Smooth muscle cell (in vitro differentiated cells): ENCODE data around the gene TNFRSF14. TPM values are rescaled to one million over a fixed set of nuclear protein-coding genes. Genes with fewer than 3 reads are reported as not detected.

Experiments used
- DNase-seq: peaks from one replicate; lab custom pipeline; 2025; ENCODE audit not compliant: unreplicated experiment; lab: John Stamatoyannopoulos, UW
- H2AFZ ChIP-seq: fragments of 200-600 bp; sonication (generic); 2 replicates; pipeline ENCODE4 v1.6.0; 2016; ENCODE audit warnings: antibody characterized with exemption, low read depth, mild to moderate bottlenecking
- H3F3A ChIP-seq: fragments of 200-600 bp; sonication (generic); 2 replicates; pipeline ENCODE4 v1.6.0; 2017; ENCODE audit warnings: antibody characterized with exemption, low read depth
- H3K27ac ChIP-seq: fragments of 200-600 bp; sonication (generic); 2 replicates; pipeline ENCODE4 v1.5.1; 2016; ENCODE audit warnings: low read depth, mild to moderate bottlenecking
- H3K27me3 ChIP-seq: fragments of 200-600 bp; sonication (generic); 2 replicates; pipeline ENCODE4 v1.6.1; 2016; ENCODE audit warnings: low read depth, mild to moderate bottlenecking
- H3K36me3 ChIP-seq: fragments of 200-600 bp; sonication (generic); 2 replicates; pipeline ENCODE4 v1.5.1; 2016; ENCODE audit warnings: low read depth
- H3K4me1 ChIP-seq: fragments of 200-600 bp; sonication (generic); 2 replicates; pipeline ENCODE4 v1.5.1; 2016; ENCODE audit warnings: low read depth
- H3K4me2 ChIP-seq: fragments of 200-600 bp; sonication (generic); 2 replicates; pipeline ENCODE4 v1.6.0; 2016; ENCODE audit warnings: mild to moderate bottlenecking
- H3K4me3 ChIP-seq: fragments of 200-600 bp; sonication (generic); 2 replicates; pipeline ENCODE4 v1.5.1; 2016; ENCODE audit warnings: mild to moderate bottlenecking
- H3K79me2 ChIP-seq: fragments of 200-600 bp; sonication (generic); 2 replicates; pipeline ENCODE4 v1.6.0; 2016; ENCODE audit warnings: low read depth, mild to moderate bottlenecking
- H3K9ac ChIP-seq: fragments of 200-600 bp; sonication (generic); 2 replicates; pipeline ENCODE4 v1.6.0; 2016; ENCODE audit warnings: low read depth
- H3K9me3 ChIP-seq: fragments of 200-600 bp; sonication (generic); replicated peaks from 2 replicates; pipeline ENCODE4 v1.5.1; 2016; ENCODE audit warnings: low read depth
- H4K20me1 ChIP-seq: fragments of 200-600 bp; sonication (generic); 2 replicates; pipeline ENCODE4 v1.6.0; 2016; ENCODE audit warnings: low read depth
- CTCF ChIP-seq: fragments of 200-600 bp; sonication (generic); IDR thresholded peaks from 2 replicates; pipeline ENCODE4 v1.5.1; 2017; ENCODE audit warnings: borderline replicate concordance, mild to moderate bottlenecking, antibody characterized with exemption; ENCODE audit not compliant: insufficient read depth, poor library complexity, severe bottlenecking
- WGBS: methylation state at CpG from one replicate; pipeline ENCODE4 v1.1.7; 2016; ENCODE audit warnings: low lambda C conversion rate; 5-methylcytosine and 5-hydroxymethylcytosine counted together
- polyA plus RNA-seq: library from polyadenylated mRNA; unstranded; fragments of >200 nt; fragmentation: Nextera tagmentation; extraction: Ambion mirVana; gene quantifications from 2 replicates; pipeline ENCODE4 v1.2.1, GENCODE V29; 2016
- total RNA-seq: library from RNA; depleted of rRNA; stranded (reverse); fragments of >200 nt; gene quantifications from 2 replicates; pipeline ENCODE4 v1.2.3, GENCODE V29; 2014

Gene TNFRSF14
- total and polyA plus RNA-seq, 2 experiments from 2014 or later, result not detected

- Histone ChIP-seq H2AFZ (no peak overlapping the region), H3K4me3 (no peak overlapping the region), H3K27me3 (no peaks in the 10 kb centered on the region), H3F3A (no peaks in the 10 kb centered on the region), H3K9ac (no peak overlapping the region), H3K9me3 (no peaks in the 10 kb centered on the region), H3K27ac (no peak overlapping the region), H3K4me1 (peaks cover 9% of the 10 kb centered on the region), H3K79me2 (no peaks in the 10 kb centered on the region), H4K20me1 (no peaks in the 10 kb centered on the region), H3K36me3 (no peaks in the 10 kb centered on the region), H3K4me2 (no peak overlapping the region)
- no peak for DNase-seq
- TF ChIP-seq CTCF, result no peak
- 77% methylated on average over 7 of the region's 7 CpGs for WGBS
Measured at GRCh38 chr1:2582391-2582790, 26.2 kb downstream of the TNFRSF14 start.

- no peak overlapping the region for H3K27ac ChIP-seq
Measured at GRCh38 chr1:2583331-2583791, 27.2 kb downstream of the TNFRSF14 start.

GRCh38 chr1:2583871-2584351 is 27.7 kb downstream of the TNFRSF14 start:
- H3K27me3 ChIP-seq, result no peaks in the 10 kb centered on the region
- 82% methylated on average over 14 of the region's 14 CpGs for WGBS
- H3K36me3 ChIP-seq, result no peaks in the 10 kb centered on the region
- no peak for DNase-seq
- no peaks in the 10 kb centered on the region for H3F3A ChIP-seq
- peaks cover 14% of the 10 kb centered on the region for H3K4me1 ChIP-seq
- no peak overlapping the region for H2AFZ ChIP-seq
- no peak for TF ChIP-seq CTCF
- H4K20me1 ChIP-seq, result no peaks in the 10 kb centered on the region
- H3K79me2 ChIP-seq, result no peaks in the 10 kb centered on the region
- H3K27ac ChIP-seq, result no peak overlapping the region
- H3K4me3 ChIP-seq, result no peak overlapping the region
- no peak overlapping the region for H3K4me2 ChIP-seq
- H3K9me3 ChIP-seq, result no peaks in the 10 kb centered on the region
- H3K9ac ChIP-seq, result no peak overlapping the region

More at GRCh38 chr1:2583331-2583791, 27.2 kb downstream of the TNFRSF14 start:
- H3K4me3 ChIP-seq, result no peak overlapping the region
- H3K79me2 ChIP-seq, result no peaks in the 10 kb centered on the region
- no peak overlapping the region for H2AFZ ChIP-seq
- H3K4me2 ChIP-seq, result no peak overlapping the region
- peaks cover 14% of the 10 kb centered on the region for H3K4me1 ChIP-seq
- DNase-seq, result no peak
- WGBS, result 74% methylated on average over 5 of the region's 5 CpGs
- no peaks in the 10 kb centered on the region for H3K27me3 ChIP-seq
- no peak overlapping the region for H3K9ac ChIP-seq
- no peaks in the 10 kb centered on the region for H3K36me3 ChIP-seq
- TF ChIP-seq CTCF, result no peak
- no peaks in the 10 kb centered on the region for H3F3A ChIP-seq
- H4K20me1 ChIP-seq, result no peaks in the 10 kb centered on the region
- H3K9me3 ChIP-seq, result no peaks in the 10 kb centered on the region

- no peak overlapping the region for H2AFZ ChIP-seq
- no peak overlapping the region for H3K9ac ChIP-seq
Measured at GRCh38 chr1:2584686-2585317, 28.6 kb downstream of the TNFRSF14 start.

More at GRCh38 chr1:2584686-2585317, 28.6 kb downstream of the TNFRSF14 start:
- no peaks in the 10 kb centered on the region for H3K9me3 ChIP-seq
- H3K27ac ChIP-seq, result no peak overlapping the region
- no peak for DNase-seq
- H3K4me3 ChIP-seq, result peak overlapping the region; percentile 86
- H3K79me2 ChIP-seq, result no peaks in the 10 kb centered on the region
- H3K27me3 ChIP-seq, result no peaks in the 10 kb centered on the region
- H4K20me1 ChIP-seq, result no peaks in the 10 kb centered on the region
- TF ChIP-seq CTCF, result no peak
- no peaks in the 10 kb centered on the region for H3K36me3 ChIP-seq
- H3K4me2 ChIP-seq, result peak overlapping the region; percentile 99
- 77% methylated on average over 12 of the region's 12 CpGs for WGBS
- peaks cover 14% of the 10 kb centered on the region for H3K4me1 ChIP-seq
- no peaks in the 10 kb centered on the region for H3F3A ChIP-seq
